Calu3 (cell line): Measurements from ENCODE around the gene SLF2. TPM values are rescaled to one million over a fixed set of nuclear protein-coding genes. Genes with fewer than 3 reads are reported as not detected.

Experiments
- BruUV-seq: library from RNA; stranded (reverse); fragments of 400-500 nt; replicated peaks from 2 replicates; lab custom pipeline; 2021; lab: Mats Ljungman, UMichigan
- CTCF ChIA-PET: fragments of 300-600 bp; sonication (Branson Sonifier 250); formaldehyde crosslinking; loops from one replicate; lab custom pipeline; 2022; ENCODE audit warnings: antibody characterized with exemption; lab: Charles Lee
- DNase-seq: peaks from one replicate; pipeline ENCODE4 v3.0.0; 2022
- H3K27ac Mint-ChIP-seq: one replicate; pipeline ENCODE4 v1.8.0; 2022; ENCODE audit warnings: mixed read lengths; ENCODE audit not compliant: unreplicated experiment
- H3K27me3 Mint-ChIP-seq: one replicate; pipeline ENCODE4 v1.8.0; 2022; ENCODE audit warnings: mixed read lengths; ENCODE audit not compliant: unreplicated experiment
- H3K36me3 Mint-ChIP-seq: one replicate; pipeline ENCODE4 v1.8.0; 2022; ENCODE audit warnings: mild to moderate bottlenecking, moderate library complexity, mixed read lengths; ENCODE audit not compliant: insufficient read depth, unreplicated experiment
- H3K4me1 Mint-ChIP-seq: one replicate; pipeline ENCODE4 v1.8.0; 2022; ENCODE audit warnings: mild to moderate bottlenecking, low read depth, mixed read lengths; ENCODE audit not compliant: unreplicated experiment
- H3K4me3 Mint-ChIP-seq: one replicate; pipeline ENCODE4 v1.8.0; 2022; ENCODE audit warnings: mild to moderate bottlenecking, low read depth, moderate library complexity, mixed read lengths; ENCODE audit not compliant: unreplicated experiment
- H3K9me3 Mint-ChIP-seq: one replicate; pipeline ENCODE4 v1.8.0; 2022; ENCODE audit warnings: low read depth, mixed read lengths; ENCODE audit not compliant: unreplicated experiment
- intact Hi-C: fragments of 100-400 bp; cut with micrococcal nuclease; formaldehyde crosslinking; loops from one replicate; pipeline ENCODE4 v1.10.0; 2022; ENCODE audit not compliant: unreplicated experiment
- total RNA-seq: library from RNA; stranded (reverse); gene quantifications from 2 replicates; pipeline ENCODE4 v1.2.3, GENCODE V29; 2022
- TF ChIP-seq, protein P1 (sequence below): fragments of 200-600 bp; IDR thresholded peaks from one replicate; pipeline ENCODE4 v1.8.0; 2022; ENCODE audit warnings: antibody characterized with exemption; ENCODE audit not compliant: unreplicated experiment

The SLF2 gene
- total RNA-seq, 1 experiment from 2014 or later, result 18.3 TPM

DNA sequence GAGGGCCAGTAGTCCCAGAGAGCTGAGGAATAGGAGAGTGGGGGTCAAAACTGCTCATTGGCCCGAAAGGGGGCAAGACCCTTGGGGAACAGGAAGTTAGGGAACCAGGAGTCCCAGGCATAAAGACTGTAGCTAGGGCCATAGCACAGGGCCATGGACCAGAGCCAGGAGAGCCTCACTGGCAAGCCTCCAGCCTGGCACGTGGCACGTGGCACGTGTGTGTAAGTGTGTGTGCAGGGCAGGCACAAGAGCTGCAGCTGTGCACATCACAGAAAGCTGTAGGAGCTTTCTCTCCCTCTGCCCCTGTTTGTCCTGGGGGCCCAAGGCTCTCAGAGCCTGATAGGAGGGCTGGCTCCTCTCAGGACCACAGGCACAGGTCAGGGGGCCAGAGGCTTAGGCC, 47.8 kb upstream of the SLF2 start:
- DNase-seq, result no peak
- no peaks in the 10 kb centered on the region for H3K9me3 Mint-ChIP-seq
- H3K4me1 Mint-ChIP-seq, result no peaks in the 10 kb centered on the region
- BruUV-seq, result no TSS peak
- peaks cover 87% of the 10 kb centered on the region for H3K27me3 Mint-ChIP-seq
- no peak overlapping the region for H3K4me3 Mint-ChIP-seq
- no peaks in the 10 kb centered on the region for H3K36me3 Mint-ChIP-seq
- TF ChIP-seq, protein P1, sequence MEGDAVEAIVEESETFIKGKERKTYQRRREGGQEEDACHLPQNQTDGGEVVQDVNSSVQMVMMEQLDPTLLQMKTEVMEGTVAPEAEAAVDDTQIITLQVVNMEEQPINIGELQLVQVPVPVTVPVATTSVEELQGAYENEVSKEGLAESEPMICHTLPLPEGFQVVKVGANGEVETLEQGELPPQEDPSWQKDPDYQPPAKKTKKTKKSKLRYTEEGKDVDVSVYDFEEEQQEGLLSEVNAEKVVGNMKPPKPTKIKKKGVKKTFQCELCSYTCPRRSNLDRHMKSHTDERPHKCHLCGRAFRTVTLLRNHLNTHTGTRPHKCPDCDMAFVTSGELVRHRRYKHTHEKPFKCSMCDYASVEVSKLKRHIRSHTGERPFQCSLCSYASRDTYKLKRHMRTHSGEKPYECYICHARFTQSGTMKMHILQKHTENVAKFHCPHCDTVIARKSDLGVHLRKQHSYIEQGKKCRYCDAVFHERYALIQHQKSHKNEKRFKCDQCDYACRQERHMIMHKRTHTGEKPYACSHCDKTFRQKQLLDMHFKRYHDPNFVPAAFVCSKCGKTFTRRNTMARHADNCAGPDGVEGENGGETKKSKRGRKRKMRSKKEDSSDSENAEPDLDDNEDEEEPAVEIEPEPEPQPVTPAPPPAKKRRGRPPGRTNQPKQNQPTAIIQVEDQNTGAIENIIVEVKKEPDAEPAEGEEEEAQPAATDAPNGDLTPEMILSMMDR, result no peak
- H3K27ac Mint-ChIP-seq, result no peak overlapping the region
- CTCF ChIA-PET, result interaction anchor here (0.5 kb wide), 1 partner anchor 13 kb away, joined by 4 read pairs; no protein-coding TSS in a partner anchor
- intact Hi-C loops, result no loop called here

DNA sequence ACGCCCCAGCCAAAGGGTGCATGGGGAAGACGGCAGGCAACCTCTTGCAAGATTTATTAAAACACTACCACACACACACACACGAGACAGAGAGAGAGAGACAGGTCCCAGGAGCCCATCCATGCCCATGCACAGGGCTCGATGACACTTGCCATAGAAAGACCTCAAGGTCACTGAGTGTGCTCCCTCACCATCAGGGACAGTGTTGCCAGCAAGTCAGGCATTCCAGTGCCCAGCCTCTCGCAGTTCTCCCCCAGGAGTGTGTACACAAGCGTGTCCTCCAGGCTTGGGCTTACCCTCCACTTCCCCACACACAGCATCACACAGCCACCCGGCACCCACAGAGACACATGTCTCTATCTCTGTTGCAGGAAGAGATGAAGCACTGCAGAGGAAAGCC, 46.8 kb upstream of the SLF2 start:
- Mint-ChIP-seq H3K9me3 (no peaks in the 10 kb centered on the region), H3K4me1 (no peaks in the 10 kb centered on the region), H3K4me3 (no peak overlapping the region), H3K27ac (no peak overlapping the region), H3K27me3 (peaks cover 79% of the 10 kb centered on the region), H3K36me3 (no peaks in the 10 kb centered on the region)
- no TSS peak for BruUV-seq
- intact Hi-C loops, result no loop called here
- no peak for DNase-seq
- TF ChIP-seq, protein P1, result no peak
- CTCF ChIA-PET, result no interaction called here

- Mint-ChIP-seq H3K36me3 (no peaks in the 10 kb centered on the region), H3K4me1 (no peaks in the 10 kb centered on the region), H3K9me3 (no peaks in the 10 kb centered on the region), H3K27me3 (peaks cover 77% of the 10 kb centered on the region), H3K4me3 (no peak overlapping the region), H3K27ac (no peak overlapping the region)
- no peak for DNase-seq
- intact Hi-C loops, result no loop called here
- BruUV-seq, result no TSS peak
- CTCF ChIA-PET, result no interaction called here
- TF ChIP-seq, protein P1, result no peak
Measured at GRCh38 chr10:100866575-100867098, 46.1 kb upstream of the SLF2 start.

DNA sequence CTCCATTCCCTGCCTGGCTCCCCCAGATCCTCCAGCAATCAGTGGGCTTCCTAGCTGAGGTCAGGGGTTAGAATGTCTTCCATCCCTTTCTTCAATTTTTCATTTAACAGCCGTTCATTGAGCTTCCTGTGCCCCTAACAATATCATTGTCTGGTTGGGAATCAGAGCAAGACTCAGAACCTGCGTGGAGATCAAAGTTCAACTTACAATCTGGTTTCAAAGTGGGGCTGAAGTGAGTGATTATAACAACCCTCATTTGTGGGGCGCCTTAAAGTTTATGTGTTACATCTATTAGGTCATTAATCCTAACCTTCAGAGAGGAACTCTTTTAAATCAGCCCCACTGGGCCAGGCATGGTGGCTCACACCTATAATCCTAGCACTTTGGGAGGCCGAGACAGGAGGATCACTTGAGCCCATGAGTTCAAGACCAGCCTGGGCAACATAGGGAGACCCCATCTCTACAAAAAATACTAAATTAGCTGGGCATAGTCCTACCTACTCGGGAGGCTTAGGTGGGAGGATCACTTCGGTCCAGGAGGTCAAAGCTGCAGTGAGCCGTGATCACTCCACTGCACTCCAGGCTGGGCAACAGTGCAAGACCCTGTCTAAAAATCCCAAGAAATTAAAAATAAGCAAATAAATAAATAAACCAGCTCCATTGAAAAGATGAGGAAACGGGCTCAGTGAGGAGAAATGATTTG, 45.4 kb upstream of the SLF2 start:
- intact Hi-C loops, result no loop called here
- no peak overlapping the region for H3K4me3 Mint-ChIP-seq
- H3K9me3 Mint-ChIP-seq, result no peaks in the 10 kb centered on the region
- TF ChIP-seq, protein P1, result no peak
- H3K27ac Mint-ChIP-seq, result no peak overlapping the region
- peaks cover 77% of the 10 kb centered on the region for H3K27me3 Mint-ChIP-seq
- no peaks in the 10 kb centered on the region for H3K36me3 Mint-ChIP-seq
- no peaks in the 10 kb centered on the region for H3K4me1 Mint-ChIP-seq
- no peak for DNase-seq
- no TSS peak for BruUV-seq
- CTCF ChIA-PET, result no interaction called here
